A204.1 (cell line): ENCODE data around the gene KLHL3.
"Not testable (repeated sequence)": the region's sequence is repeated elsewhere in the genome, so short reads cannot be mapped to it uniquely, and the experiment has no call there.

Source experiments
- FAIRE-seq: peaks from 2 replicates; lab custom pipeline; 2012; peaks lifted over from hg19 to GRCh38; lab: Jason Lieb, UNC

Gene KLHL3

DNA sequence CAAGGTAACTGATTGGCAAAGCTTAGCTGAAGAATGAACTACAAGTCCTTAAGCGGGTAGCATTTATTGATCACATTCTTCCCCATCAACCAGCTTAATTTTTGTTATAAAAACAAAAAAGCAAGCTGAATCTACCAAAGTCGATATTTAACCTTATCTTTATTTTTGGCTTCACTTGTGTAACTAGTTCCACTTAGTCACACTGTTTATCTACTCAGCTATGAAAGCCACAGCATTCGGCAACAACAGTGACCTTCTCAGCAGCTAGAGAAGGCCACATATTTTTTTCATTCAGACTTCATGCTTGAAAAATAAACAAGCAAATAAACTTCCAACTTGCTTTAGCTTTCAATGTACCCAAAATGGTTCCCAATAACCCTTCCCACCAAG is 69.4 kb downstream of the KLHL3 start:
- FAIRE-seq: no peak

DNA sequence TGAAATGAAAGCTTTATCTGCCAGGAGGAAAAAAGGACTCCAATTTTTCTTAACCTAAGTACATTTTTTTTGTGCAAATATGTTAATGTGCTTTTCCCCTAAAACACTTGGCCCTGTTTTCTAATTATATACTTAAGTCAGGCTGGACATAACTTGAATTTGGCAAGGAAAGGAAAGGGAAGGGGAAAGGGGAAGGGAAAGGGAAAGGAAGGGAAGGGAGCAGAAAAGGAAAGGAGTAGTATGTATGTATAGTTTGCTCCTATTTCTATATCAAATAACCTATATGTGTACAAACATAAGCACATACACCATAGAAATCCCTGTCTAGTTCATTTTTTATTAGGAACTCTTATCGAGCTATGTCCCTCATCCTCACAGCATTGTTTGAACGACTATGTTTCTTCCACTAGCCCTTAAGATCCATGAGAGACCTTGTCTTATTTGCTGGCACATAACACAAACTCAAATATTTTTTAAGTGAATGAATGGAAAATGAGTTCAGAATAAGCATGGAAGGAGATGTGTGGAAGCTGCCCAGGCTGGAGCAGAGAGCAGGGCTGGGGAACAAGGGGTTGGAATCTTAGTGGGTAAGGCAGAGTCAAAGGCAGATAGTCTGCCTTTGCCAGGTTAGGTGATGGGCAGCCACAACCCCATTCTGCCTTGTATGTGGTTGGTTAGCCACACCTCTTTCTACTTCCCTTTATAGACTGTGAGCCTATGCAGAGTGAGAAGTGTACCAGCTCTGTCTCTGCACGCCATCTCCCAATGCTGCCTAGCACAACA is 70.0 kb downstream of the KLHL3 start:
- no peak for FAIRE-seq

DNA sequence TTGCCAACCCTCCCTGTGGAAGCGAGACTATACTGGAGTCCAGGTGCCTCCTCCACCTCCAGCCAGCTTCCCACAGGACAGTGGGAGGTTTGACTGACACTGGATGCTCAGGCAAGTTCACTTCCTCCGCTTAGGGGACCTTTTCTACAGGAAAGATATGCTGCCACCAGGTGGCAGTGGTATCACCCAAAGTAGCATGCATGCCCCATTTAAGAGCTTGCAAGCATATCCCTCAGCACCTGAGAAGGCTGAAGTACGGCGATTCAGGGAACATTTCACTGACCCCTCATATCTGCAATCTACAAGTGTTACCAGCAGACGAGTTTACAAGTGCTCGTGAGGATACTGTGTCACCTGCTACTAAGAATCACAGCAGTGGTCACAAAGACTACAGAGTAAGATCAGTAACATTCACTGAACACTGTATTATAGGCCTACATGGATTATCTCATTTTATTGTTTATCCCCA is 75.5 kb downstream of the KLHL3 start:
- no peak for FAIRE-seq

DNA sequence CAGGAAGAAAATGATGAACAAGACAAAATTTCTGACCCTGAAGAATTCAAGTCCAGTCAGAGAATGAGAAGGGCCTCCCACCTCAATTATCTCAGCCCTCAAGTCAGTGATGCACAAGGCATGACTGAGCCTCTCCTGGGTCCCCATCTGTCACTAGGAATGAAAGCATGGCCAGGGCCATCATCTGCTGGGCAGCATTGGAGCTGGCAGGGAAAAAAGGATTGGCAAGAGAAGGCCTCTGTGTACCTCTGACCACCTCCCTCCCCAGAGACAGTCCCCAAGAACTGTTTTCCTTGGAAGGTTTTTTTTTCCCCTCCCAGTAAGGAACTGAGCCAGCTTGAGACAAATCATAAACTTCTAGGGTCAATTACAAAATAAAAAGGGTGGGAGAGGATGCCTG is 76.7 kb downstream of the KLHL3 start:
- FAIRE-seq: no peak

DNA sequence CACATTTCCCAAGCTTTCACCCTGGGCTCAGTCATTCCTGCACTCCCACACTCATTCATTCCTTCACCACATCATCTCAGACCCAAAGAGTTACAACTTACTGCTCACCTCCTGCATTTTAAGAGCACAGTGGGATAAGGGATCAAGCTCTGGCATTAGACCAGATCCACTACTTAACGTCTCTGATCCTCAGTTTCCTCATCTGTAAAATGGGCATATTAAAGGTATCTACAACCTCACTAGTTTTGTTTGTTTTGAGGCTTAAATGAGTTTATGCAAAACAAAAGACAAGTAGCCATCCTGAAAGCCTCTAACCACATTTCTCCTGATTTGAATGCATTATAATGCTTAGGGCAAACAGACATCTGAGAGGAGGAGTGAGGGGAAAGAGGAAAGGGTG is 77.6 kb downstream of the KLHL3 start:
- no peak for FAIRE-seq

DNA sequence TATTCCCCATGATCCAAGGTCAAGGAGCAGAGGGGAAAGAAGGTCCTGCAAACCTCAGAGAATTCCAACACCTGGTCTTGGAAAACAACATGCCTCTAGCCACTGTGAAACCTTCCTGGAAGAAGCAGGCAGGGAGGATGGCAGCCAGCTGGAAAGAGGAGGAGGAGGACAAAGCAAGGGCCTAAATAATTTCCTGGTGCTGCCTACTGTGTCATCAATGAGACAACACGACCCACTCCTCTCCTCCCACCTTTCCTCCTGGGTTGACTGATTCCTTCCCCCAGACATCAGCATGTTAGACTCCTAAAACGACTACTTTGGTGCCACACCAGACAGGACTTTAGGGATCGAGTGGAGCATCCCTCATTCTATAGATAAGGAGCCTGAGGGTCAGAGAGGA is 78.8 kb downstream of the KLHL3 start:
- no peak for FAIRE-seq

DNA sequence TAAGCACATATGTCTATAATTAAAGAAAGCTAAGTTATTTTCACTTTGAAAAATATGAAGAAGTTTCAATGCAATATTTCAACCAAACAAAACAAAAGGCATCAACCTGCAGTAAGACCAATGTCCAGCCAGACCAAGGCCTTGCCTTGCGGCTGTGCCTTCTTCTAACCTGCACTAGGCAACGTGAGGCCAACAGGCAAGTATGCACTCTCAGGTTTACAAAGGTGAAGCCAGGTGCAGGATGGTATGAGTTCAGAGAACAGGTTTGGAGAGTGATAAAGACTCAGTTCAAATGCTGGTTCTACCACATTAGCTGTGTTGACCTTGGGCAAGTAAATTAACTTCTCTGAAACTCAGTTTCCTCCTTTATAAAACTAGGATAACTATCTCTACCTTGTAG is 79.3 kb downstream of the KLHL3 start:
- FAIRE-seq: no peak

DNA sequence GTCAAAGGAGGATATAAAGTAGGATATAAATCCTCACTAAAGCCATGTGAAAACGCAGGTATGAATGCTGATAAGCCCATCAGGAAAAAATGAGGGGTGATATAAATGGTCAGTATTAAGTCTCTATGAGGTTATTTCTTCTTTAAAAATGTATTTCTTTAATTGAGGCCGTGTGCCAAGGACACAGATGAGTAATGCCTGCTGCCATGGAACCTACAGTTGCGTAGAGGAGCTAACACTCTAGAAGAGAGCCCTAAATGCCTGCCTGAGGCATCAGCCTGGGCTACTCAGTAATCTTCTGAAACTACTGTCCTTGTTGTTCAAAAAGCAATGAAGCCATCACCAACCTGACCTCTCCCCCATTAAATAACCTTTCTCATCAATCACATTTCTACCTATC is 84.9 kb downstream of the KLHL3 start:
- FAIRE-seq: no peak

DNA sequence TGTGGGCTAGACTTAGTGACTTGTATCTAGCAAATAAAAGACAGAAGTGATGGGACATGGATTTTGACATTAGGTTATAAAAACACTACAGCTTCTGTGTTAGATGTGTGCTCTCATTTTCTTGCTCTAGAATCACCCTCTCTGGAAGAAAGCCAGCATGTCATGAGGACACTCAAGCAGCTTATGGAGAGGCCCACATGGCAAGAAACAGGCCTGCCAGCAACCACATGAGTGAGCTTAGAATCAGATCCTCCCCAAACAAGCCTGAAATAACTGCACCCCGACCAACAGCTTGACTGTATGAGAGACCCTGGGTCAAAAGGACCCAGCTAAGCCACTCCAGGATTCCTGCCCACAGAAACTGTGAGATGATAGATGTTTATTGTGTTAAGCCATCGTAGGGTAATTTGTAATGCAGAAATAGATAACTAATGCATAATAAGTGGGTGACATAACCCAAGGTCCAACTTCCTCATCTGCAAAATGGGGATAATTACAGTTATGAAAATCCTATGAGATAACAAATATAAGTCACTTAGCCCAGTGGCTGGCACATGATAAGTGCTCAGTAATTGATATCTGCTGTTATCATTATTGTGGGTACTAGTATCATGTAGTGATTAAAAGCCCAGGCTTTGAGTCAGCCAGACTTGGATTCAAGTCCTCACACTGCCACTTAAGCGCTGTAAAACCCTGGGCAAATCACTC is 86.5 kb downstream of the KLHL3 start:
- FAIRE-seq: no peak

DNA sequence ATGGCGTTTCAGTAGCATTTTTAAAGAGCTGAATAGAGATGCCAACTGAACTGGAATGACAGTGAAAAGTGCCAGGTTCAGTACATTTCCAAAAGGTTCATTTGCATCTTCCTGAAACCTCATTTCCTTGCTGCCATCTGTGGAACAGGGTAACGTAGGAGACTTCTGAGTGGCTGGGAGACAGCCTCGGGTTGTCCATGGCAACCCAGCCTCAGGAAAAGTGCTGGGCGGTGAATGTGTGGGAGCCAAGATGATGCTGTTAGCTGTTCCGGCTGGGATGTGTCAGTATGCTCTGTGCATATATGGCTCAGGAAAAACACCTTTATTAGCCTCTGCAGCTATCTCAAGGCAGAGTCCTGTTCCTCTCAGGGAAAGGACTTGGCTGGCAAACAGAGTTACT is 87.5 kb downstream of the KLHL3 start:
- no peak for FAIRE-seq

DNA sequence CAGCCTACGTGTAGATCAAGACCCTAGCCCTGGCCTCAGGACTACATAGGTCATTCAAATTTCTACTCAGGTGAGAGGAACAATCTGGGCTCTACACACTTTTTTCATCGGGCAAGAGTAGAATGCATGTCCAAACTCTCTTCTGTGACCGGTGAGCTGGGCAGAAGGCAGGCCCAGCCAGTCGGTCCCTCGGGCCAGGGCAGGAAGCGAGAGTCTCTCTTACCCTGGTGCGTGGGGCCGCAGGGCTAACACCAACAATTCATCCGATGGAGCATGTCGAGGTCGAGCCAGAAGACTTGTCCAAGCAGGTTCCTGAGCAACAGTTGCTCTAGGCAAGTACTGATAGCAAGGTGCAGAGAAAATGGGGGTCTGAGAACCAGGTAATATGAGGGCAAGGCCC is 88.5 kb downstream of the KLHL3 start:
- no peak for FAIRE-seq

DNA sequence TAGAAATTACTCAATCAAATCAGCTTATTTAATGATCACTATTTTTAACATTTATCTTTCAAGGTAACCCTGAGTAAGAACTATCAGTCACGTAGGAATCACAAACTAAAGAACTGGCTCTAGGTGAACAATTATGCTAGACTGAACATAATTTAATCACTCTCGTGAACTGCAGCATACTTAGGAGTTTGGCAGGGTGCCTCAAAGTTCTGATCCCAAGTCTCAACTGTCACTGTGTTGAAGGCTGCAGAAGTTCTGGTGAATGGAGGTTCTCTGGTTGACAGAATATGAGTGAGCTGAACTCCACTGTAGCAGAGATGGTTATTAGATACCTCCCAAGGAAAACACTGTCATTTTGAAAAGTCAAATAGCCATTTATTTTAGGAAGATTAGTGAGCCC is 89.1 kb downstream of the KLHL3 start:
- FAIRE-seq: no peak

DNA sequence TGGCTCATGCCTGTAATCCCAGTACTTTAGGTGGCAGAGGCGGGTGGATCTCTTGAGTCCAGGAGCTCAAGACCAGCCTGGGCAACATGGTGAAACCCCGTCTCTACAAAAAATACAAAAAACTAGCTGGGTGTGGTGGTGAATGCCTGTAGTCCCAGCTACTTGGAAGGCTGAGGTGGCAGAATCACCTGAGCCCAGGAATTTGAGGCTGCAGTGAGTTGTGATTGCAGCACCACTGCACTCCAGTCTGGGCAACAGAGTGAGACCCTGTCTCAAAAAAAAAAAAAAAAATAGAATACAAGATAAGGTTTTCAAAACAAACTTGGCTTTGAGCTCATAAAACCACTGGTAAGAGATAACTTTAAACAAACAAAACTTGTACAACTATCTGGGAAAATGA is 92.8 kb downstream of the KLHL3 start:
- FAIRE-seq: not testable (repeated sequence)

DNA sequence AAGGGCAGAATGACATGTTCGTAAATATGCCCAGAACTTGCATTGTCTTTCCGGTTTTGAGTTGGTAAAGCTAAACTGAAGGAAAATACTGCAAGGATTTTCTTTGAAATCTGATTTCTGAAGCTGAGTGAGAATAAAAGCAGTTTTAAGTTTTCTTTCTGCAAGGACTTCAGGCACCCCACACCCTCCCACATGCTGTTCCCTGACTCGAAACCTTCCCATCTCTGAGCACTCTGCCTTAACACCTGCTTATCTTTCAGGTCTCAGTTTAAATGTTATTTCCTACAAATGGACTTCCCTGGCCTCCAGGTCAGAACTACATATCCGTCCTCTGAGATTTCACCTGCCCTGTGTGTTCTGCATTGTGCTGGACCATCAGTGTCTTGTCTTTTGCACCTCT is 93.8 kb downstream of the KLHL3 start:
- no peak for FAIRE-seq

DNA sequence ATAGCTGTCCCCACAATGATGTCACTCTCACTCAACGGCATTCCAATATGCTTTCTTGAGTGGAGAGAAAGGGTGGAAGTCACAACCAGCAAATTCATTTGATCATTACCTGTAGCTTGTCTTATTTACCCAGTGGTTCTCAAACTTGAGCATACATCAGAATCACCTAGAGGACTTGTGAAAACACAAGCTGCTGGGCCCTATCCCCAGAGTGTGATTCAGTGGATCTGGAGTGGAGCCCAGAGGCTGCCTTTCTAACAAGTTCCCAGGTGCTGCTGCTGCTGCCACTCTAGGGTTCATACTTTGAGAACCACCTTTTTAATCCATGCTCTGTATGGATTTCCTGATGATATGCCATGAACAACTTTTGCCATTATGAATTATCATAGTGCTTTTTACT is 94.7 kb downstream of the KLHL3 start:
- no peak for FAIRE-seq

DNA sequence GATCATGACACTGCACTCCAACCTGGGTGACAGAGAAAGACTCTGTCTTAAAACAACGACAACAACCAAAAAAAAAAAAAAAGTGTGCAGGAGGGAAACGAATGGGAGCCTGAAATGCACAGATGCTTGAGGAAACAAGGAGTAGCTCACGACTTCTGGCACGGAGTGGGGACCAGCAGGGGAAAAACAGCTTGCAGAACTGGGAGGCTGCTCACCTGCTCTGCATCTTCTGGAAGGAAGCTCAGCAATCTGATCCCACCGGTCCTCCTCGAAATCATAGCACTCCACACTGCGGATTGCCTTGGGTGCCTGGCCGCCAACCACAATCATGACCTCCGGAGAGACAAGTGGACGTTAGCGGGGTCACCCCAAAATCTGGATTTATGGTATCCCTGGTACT is 96.2 kb downstream of the KLHL3 start:
- FAIRE-seq: no peak

DNA sequence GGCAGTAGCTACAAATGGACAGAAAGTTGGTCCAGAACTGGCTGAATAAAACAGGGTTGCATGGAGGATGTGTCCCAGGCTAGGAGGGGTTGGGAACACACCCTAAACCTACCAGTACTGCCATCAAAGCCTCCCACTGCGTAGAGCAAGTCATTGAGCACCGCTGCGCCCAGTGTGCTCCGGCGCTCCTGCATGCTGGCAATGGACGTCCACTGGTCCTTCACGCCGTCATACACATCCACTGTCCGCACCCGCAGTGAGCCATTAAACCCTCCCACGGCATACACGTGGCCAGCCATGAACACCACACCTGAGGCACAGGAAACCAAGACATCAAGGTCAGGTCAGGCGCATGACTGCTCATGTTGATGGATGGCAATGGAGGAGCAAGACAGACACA is 97.0 kb downstream of the KLHL3 start:
- no peak for FAIRE-seq

DNA sequence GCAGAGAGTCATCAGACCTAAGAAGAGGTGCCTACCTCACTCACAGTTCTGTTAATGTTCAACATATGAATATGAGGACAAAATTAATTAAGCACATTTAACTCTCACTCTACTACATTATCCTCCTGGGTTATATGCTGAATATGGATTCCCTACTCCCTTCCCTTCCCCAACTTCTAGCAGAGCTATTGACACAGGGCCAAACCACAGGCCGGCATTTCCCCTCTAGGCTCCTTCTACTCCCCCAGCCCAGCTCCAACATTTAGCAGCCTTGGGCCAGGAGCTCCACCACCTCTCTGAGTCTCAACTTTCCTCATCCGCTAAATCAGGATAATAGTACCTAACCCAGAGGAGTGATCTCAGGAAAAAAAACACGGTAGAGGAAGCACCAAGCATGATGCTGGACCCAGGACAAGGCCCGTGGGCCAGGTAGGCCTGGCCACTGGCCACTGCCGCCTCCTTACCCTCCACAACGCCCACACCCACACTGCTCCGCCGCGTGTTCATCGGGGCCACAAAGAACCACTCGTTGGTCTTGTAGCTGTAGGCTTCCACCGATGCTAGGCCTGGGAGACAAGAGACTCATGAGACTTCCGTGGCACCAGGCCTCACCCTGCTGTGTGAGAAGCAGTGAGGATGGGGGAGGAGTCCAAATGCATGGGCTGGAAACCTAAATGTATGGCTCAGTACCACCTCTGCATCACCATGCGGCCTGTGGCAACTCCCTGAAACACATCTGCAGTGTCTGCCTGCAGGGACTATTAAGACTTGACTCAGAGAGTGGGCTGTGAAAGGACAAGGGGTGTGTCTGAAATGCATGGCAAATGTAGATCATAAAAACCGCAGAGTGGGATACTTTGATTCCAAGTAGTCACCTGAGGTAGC is 98.8 kb downstream of the KLHL3 start:
- FAIRE-seq: no peak

DNA sequence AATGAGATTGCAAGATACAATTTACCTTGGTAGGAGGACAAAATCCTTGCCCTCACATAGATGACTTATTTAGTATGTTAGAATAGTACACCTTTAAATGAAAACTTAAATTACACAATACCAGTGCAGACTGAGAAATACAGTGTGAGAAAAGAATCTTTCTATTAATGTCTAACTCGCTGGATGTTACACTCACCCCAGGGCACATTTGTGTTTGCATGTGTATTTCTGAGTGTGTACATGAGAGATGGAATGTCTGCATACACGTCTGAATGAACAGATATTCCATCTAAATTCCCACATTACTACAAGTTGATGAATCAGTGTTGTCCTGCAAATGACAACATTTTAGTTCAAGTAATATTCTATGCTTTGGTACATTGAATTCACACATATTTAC is 99.8 kb downstream of the KLHL3 start:
- FAIRE-seq: no peak

DNA sequence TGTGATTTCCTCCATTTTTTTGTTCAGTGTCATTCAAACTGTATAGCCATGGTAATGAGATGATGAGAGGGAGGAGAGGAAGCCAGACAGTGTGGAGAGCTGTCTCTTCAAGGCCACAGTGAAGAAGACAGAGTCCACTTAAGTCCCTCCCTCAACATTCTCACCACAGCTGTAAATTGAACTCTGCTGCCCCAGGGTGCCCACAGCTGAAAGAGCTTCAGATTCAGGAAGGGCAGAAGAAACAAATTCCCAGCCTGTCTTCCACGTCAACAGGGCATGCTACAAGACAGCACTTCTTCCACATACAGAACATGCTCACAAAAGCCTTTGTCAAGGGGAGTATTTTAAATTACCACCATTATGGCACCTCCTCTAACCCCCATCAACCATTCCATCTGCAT is 100.4 kb downstream of the KLHL3 start:
- FAIRE-seq: no peak

DNA sequence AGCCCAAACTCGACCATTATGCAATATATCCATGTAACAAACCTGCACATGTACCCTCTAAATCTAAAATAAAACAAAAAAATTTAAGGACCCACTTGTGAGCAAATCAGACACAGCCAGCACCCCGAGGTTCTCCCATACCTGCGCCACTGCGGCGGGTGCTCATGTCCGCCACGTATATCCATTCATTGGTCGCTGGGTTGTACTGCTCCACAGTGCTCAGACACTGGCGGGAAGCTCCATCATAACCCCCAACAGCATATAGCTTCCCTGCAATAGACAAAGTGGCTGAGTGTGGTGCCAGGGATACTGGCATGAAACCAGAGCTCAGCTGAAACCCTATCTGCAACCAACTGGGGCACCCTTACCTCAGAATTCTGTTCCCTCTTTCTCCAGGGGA is 102.0 kb downstream of the KLHL3 start:
- FAIRE-seq: no peak

DNA sequence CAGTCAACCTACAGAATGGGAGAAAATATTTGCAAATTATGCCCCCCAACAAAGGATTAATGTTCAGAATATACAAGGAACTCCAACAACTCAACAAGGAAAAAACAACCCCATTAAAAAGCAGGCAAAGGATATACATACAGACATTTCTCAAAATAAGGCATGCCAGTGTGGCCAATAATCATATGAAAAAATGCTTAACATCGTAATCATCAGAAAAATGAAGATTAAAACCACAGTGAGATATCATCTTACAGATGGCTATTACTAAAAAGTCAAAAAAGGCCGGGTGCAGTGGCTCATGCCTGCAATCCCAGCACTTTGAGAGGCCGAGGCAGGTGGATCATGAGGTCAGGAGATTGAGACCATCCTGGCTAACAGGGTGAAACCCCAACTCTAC is 103.2 kb downstream of the KLHL3 start:
- no peak for FAIRE-seq

DNA sequence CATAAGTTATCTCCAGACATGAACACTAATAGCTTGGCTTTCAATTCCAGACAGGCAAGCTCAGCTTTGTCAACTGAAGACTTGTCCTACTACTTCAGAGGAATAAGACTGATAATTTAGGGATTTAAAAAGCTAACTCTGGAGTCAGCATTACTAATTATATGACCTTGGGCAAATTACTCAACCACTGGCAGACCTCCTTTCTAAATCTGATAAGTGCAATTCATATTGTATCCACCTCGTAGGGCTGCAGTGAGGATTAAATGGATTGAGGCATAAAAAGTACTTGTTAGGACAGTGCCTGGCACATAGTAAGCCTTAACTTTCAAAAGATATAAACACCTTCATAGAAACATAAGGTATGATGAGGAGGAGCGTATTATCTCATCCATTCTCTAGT is 104.4 kb downstream of the KLHL3 start:
- no peak for FAIRE-seq
